Gastrocnemius medialis (tissue), 4 donors: ENCODE data around the gene APBB1IP. TPM values are rescaled to one million over a fixed set of nuclear protein-coding genes. Genes with fewer than 3 reads are reported as not detected.

Source experiments
- ATAC-seq, 2 donors: fragments of 150-250 bp; one replicate each; pipeline ENCODE4 v1.9.1; 2016
- DNase-seq, 2 donors: peaks; one replicate each; pipeline ENCODE4 v3.0.0-alpha.2; 2019
- H3K27ac ChIP-seq, 4 donors: fragments of 200-600 bp; sonication (generic); 1 replicate in 1 of 4; 2 replicates in 3 of 4; pipeline ENCODE4 v1.5.1; 2016 to 2018; ENCODE audit warnings: mild to moderate bottlenecking in 2 of 4, moderate library complexity in 1 of 4
- H3K27me3 ChIP-seq, 3 donors: fragments of 200-600 bp; sonication (generic) in 2 of 3; 1 replicate in 1 of 3; 2 replicates in 2 of 3; pipeline versions ENCODE4 v1.5.1 to v1.6.0; 2016 to 2019; ENCODE audit warnings: mild to moderate bottlenecking in 1 of 3, moderate library complexity in 1 of 3
- H3K36me3 ChIP-seq, 2 donors: fragments of 200-600 bp; sonication (generic) in 1 of 2; one replicate each; pipeline ENCODE4 v1.5.1; 2017 to 2018
- H3K4me1 ChIP-seq, 2 donors: fragments of 200-600 bp; sonication (generic) in 1 of 2; one replicate each; pipeline ENCODE4 v1.5.1; 2016 to 2017; ENCODE audit warnings: mild to moderate bottlenecking in 2 of 2
- H3K4me3 ChIP-seq, 4 donors: fragments of 200-600 bp; sonication (generic) in 3 of 4; 1 replicate in 1 of 4; 2 replicates in 3 of 4; pipeline ENCODE4 v1.5.1; 2016 to 2019; ENCODE audit warnings: mild to moderate bottlenecking in 2 of 4
- H3K9me3 ChIP-seq, 3 donors: fragments of 200-600 bp; sonication (generic) in 2 of 3; 1 replicate in 1 of 3; 2 replicates in 2 of 3; pipeline ENCODE4 v1.5.1; 2016 to 2019
- CTCF ChIP-seq, 5 experiments: fragments of 450-650 bp in 3 of 5; fragments of 200-600 bp in 2 of 5; sonication (generic) in 2 of 5; IDR thresholded peaks in 4 of 5; conservative IDR thresholded peaks in 1 of 5; 1 replicate in 4 of 5; 2 replicates in 1 of 5; pipeline ENCODE4 v1.5.1; 2016 to 2019; ENCODE audit warnings: antibody characterized with exemption in 5 of 5, mild to moderate bottlenecking in 3 of 5, moderate library complexity in 3 of 5
- POLR2A ChIP-seq, 2 donors: fragments of 450-650 bp; IDR thresholded peaks; one replicate each; pipeline ENCODE4 v1.6.1; 2017; ENCODE audit warnings: antibody characterized with exemption in 2 of 2, mild to moderate bottlenecking in 2 of 2, moderate library complexity in 2 of 2
- in situ Hi-C, 4 donors: fragments of 200-750 bp; cut with MboI; loops; one replicate each; pipeline versions ENCODE4 v1.15.0 to v1.8.0; 2017; ENCODE audit warnings: low sequenced_read_pairs in 4 of 4
- intact Hi-C: fragments of 100-400 bp; cut with DNase I; formaldehyde crosslinking; loops from one replicate; pipeline ENCODE4 v1.15.1; 2023; ENCODE audit warnings: low total_unique reads
- total RNA-seq, 4 donors: library from RNA; depleted of rRNA; stranded (reverse); fragments of >200 nt; gene quantifications; one replicate each; pipeline versions ENCODE4 v1.1.0 to v1.2.3, GENCODE V29; 2016

Gene APBB1IP
- total RNA-seq, 4 donors from 2014 or later, result 0.83 to 2.0 (median 1.2) TPM

DNA sequence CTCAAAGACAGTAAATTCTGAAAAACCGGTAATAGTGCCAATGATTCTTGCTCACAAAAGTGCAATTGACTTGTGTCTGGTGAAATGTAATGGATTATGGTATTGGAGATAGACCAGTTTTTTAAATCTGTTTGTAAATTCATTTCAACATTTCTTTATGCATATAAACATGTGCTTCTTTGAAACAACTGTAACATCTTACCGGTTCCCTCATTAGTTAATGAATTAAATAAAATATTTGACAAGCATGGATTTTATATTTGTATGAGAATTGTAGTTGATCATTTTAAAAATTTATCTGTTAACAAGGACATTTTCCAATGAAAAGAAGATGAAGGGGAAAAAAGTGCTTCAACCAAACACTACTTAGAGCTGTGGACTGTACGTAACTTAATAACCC, 21.0 kb upstream of the APBB1IP start:
- Histone ChIP-seq H3K9me3 (no peaks in the 10 kb centered on the region), H3K27ac (no peak overlapping the region), H3K4me3 (no peak overlapping the region), H3K27me3 (no peaks in the 10 kb centered on the region), H3K4me1 (no peaks in the 10 kb centered on the region), H3K36me3 (no peaks in the 10 kb centered on the region)
- intact Hi-C loops (no loop called here), in situ Hi-C loops (no loop called here)
- DNase-seq, result no peak
- no peak for TF ChIP-seq POLR2A (IDR thresholded peaks at IDR 0.05)
- no peak for TF ChIP-seq CTCF (IDR thresholded peaks at IDR 0.05 in 4 of 5, conservative IDR thresholded peaks at IDR 0.05 in 1 of 5)
- no peak for ATAC-seq

- Histone ChIP-seq H3K27ac (no peak overlapping the region), H3K27me3 (no peaks in the 10 kb centered on the region), H3K4me1 (no peaks in the 10 kb centered on the region), H3K36me3 (no peaks in the 10 kb centered on the region), H3K9me3 (no peaks in the 10 kb centered on the region), H3K4me3 (no peak overlapping the region)
- intact Hi-C loops (no loop called here), in situ Hi-C loops (no loop called here)
- no peak for TF ChIP-seq CTCF (IDR thresholded peaks at IDR 0.05 in 4 of 5, conservative IDR thresholded peaks at IDR 0.05 in 1 of 5)
- no peak for DNase-seq
- ATAC-seq, result no peak
Measured at GRCh38 chr10:26422977-26423376, 15.2 kb upstream of the APBB1IP start.

DNA sequence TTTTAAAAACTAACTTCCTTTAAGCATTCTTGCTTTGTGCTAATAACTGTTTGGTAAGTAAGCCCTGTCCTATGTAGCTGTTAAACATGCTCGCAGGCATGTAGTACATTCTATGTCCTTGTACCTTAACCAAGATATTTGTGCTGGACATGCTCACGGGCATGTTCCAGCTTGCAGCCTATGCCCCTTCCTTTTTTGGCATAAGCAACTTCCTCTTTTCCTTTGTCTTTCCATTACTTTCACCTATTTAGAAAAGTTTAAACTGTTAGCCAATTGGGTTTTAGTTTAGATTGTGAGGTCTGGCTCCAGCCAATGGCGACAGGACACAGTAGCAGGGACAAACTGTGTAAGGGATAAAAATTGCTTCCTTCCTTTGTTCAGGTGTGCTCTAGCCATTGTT, 14.4 kb upstream of the APBB1IP start:
- Histone ChIP-seq H3K9me3 (no peaks in the 10 kb centered on the region), H3K27me3 (no peaks in the 10 kb centered on the region), H3K4me1 (no peaks in the 10 kb centered on the region), H3K27ac (no peak overlapping the region), H3K36me3 (no peaks in the 10 kb centered on the region), H3K4me3 (no peak overlapping the region)
- no peak for DNase-seq
- no peak for TF ChIP-seq CTCF (IDR thresholded peaks at IDR 0.05 in 4 of 5, conservative IDR thresholded peaks at IDR 0.05 in 1 of 5)
- no peak for TF ChIP-seq POLR2A (IDR thresholded peaks at IDR 0.05)
- in situ Hi-C loops, result no loop called here
- no peak for ATAC-seq
- intact Hi-C loops, result no loop called here

DNA sequence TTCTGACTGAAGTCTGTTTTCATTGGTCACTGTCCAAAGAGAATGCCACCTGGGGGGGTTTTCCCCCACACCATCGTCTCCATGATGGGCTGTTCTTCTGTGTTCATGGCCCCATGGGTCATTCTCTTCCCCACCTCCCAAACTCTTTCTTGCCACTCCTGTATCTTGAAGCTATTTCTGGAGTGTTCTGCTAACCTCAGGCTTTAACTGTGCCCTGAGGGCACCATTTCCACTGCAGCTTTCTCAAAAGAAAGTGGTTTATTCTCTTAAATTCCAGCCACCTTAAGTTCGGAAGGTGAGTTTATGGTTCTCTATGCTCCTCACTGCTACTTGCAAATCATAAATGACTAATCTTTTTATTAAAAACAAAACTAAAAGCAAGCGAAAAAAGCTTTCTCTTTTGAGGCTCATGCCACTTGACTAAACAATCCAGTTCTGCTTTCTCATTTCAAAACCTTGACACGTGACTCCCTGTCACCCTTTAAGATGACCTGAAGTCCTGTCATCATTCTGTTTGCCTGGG, 7.4 kb upstream of the APBB1IP start:
- intact Hi-C loops, result no loop called here
- TF ChIP-seq CTCF (IDR thresholded peaks at IDR 0.05 in 4 of 5, conservative IDR thresholded peaks at IDR 0.05 in 1 of 5) (no peak), POLR2A (IDR thresholded peaks at IDR 0.05) (no peak)
- no peak overlapping the region for H3K27ac ChIP-seq

GRCh38 chr10:26432938-26433337, 5.2 kb upstream of the APBB1IP start:
- Histone ChIP-seq H3K27me3 (peaks cover 0 to under 1% (median 0%) of the 10 kb centered on the region in 3 donors), H3K9me3 (no peaks in the 10 kb centered on the region), H3K36me3 (no peaks in the 10 kb centered on the region), H3K27ac (no peak overlapping the region), H3K4me1 (no peaks in the 10 kb centered on the region), H3K4me3 (no peak overlapping the region)
- DNase-seq, result no peak
- no peak for ATAC-seq
- intact Hi-C loops (no loop called here), in situ Hi-C loops (no loop called here)
- TF ChIP-seq POLR2A (IDR thresholded peaks at IDR 0.05), result no peak
- TF ChIP-seq CTCF (IDR thresholded peaks at IDR 0.05 in 4 of 5, conservative IDR thresholded peaks at IDR 0.05 in 1 of 5), result no peak

More for the DNA sequence above, 7.4 kb upstream of the APBB1IP start:
- no peak for ATAC-seq
- DNase-seq, result no peak
- Histone ChIP-seq H3K9me3 (no peaks in the 10 kb centered on the region), H3K4me1 (no peaks in the 10 kb centered on the region), H3K4me3 (no peak overlapping the region), H3K36me3 (no peaks in the 10 kb centered on the region), H3K27me3 (no peaks in the 10 kb centered on the region)
- in situ Hi-C loops, result no loop called here
